Activated CD4-positive, alpha-beta T cell treated with anti-CD3 and anti-CD28 coated beads, Interleukin-2, amount 10 ng/mL, durations not matched to agents 7 days and 5 days (primary cell): ENCODE results near the gene SCUBE1. TPM values are rescaled to one million over a fixed set of nuclear protein-coding genes. Genes with fewer than 3 reads are reported as not detected.

ENCODE experiments used
- CTCF ChIA-PET: fragments of 350-600 bp; sonication (Branson Sonifier 250); formaldehyde crosslinking; loops from one replicate; lab custom pipeline; 2021; ENCODE audit warnings: antibody characterized with exemption; lab: Charles Lee
- POLR2A ChIA-PET: fragments of 350-600 bp; sonication (Branson Sonifier 250); formaldehyde crosslinking; loops from one replicate; lab custom pipeline; 2021; ENCODE audit warnings: antibody characterized with exemption; lab: Charles Lee
- DNase-seq: peaks from one replicate; pipeline ENCODE4 v3.0.0-alpha.2; 2020
- H3K27ac Mint-ChIP-seq: one replicate; pipeline ENCODE4 v1.8.0; 2021; ENCODE audit warnings: mild to moderate bottlenecking, moderate library complexity, mixed read lengths
- H3K27me3 Mint-ChIP-seq: one replicate; pipeline ENCODE4 v1.8.0; 2021; ENCODE audit warnings: mixed read lengths
- H3K36me3 Mint-ChIP-seq: one replicate; pipeline ENCODE4 v1.8.0; 2021; ENCODE audit warnings: low read depth, mixed read lengths
- H3K4me1 Mint-ChIP-seq: one replicate; pipeline ENCODE4 v1.8.0; 2021; ENCODE audit warnings: mixed read lengths
- H3K4me3 Mint-ChIP-seq: one replicate; pipeline ENCODE4 v1.8.0; 2021; ENCODE audit warnings: mild to moderate bottlenecking, moderate library complexity, mixed read lengths
- H3K9me3 Mint-ChIP-seq: one replicate; pipeline ENCODE4 v1.8.0; 2021; ENCODE audit warnings: mixed read lengths
- total RNA-seq, 2 experiments: library from RNA; stranded (reverse); gene quantifications; one replicate each; pipeline ENCODE4 v1.2.3, GENCODE V29; 2021

SCUBE1 gene
- total RNA-seq, 2 experiments from 2014 or later = not detected

- Mint-ChIP-seq H3K36me3 (peaks cover 28% of the 10 kb centered on the region), H3K4me1 (peaks cover 18% of the 10 kb centered on the region), H3K27me3 (no peaks in the 10 kb centered on the region), H3K27ac (peak overlapping the region; percentile 46), H3K9me3 (no peaks in the 10 kb centered on the region), H3K4me3 (no peak overlapping the region)
- CTCF ChIA-PET = interaction anchor here (0.9 kb wide), 1 partner anchor 10 kb away, joined by 3 read pairs; no protein-coding TSS in a partner anchor
- no peak for DNase-seq
- POLR2A ChIA-PET = no interaction called here
Measured at GRCh38 chr22:43179911-43180195, 163.3 kb downstream of the SCUBE1 start.

GRCh38 chr22:43179146-43179910 is 163.8 kb downstream of the SCUBE1 start:
- Mint-ChIP-seq H3K4me3 (no peak overlapping the region), H3K4me1 (peaks cover 13% of the 10 kb centered on the region), H3K27ac (no peak overlapping the region), H3K36me3 (peaks cover 28% of the 10 kb centered on the region), H3K9me3 (no peaks in the 10 kb centered on the region), H3K27me3 (no peaks in the 10 kb centered on the region)
- POLR2A ChIA-PET = no interaction called here
- CTCF ChIA-PET = interaction anchor here (0.9 kb wide), 1 partner anchor 10 kb away, joined by 3 read pairs; no protein-coding TSS in a partner anchor
- DNase-seq = no peak

- DNase-seq = no peak
- no peak overlapping the region for H3K4me3 Mint-ChIP-seq
- ChIA-PET POLR2A (no interaction called here), CTCF (interaction anchor here (1.2 kb wide), 1 partner anchor 10 kb away, joined by 3 read pairs; no protein-coding TSS in a partner anchor)
- no peaks in the 10 kb centered on the region for H3K27me3 Mint-ChIP-seq
- no peak overlapping the region for H3K27ac Mint-ChIP-seq
- no peaks in the 10 kb centered on the region for H3K9me3 Mint-ChIP-seq
- H3K4me1 Mint-ChIP-seq = peaks cover 4% of the 10 kb centered on the region
- peaks cover 30% of the 10 kb centered on the region for H3K36me3 Mint-ChIP-seq
Measured at GRCh38 chr22:43177479-43177878, 165.7 kb downstream of the SCUBE1 start.

GRCh38 chr22:43176090-43176489 is 167.1 kb downstream of the SCUBE1 start:
- POLR2A ChIA-PET = interaction anchor here (0.8 kb wide), 1 partner anchor 8 kb away, joined by 4 read pairs; no protein-coding TSS in a partner anchor
- peaks cover 4% of the 10 kb centered on the region for H3K4me1 Mint-ChIP-seq
- CTCF ChIA-PET = no interaction called here
- H3K36me3 Mint-ChIP-seq = peaks cover 28% of the 10 kb centered on the region
- no peaks in the 10 kb centered on the region for H3K9me3 Mint-ChIP-seq
- no peak for DNase-seq
- no peak overlapping the region for H3K27ac Mint-ChIP-seq
- no peaks in the 10 kb centered on the region for H3K27me3 Mint-ChIP-seq
- H3K4me3 Mint-ChIP-seq = no peak overlapping the region

GRCh38 chr22:43174941-43175531 is 168.1 kb downstream of the SCUBE1 start:
- ChIA-PET CTCF (interaction anchor here (0.6 kb wide), 2 partner anchors 37 to 339 kb away, joined by 3 read pairs; no protein-coding TSS in a partner anchor), POLR2A (no interaction called here)
- Mint-ChIP-seq H3K36me3 (peaks cover 23% of the 10 kb centered on the region), H3K27ac (no peak overlapping the region), H3K27me3 (no peaks in the 10 kb centered on the region), H3K9me3 (no peaks in the 10 kb centered on the region), H3K4me3 (no peak overlapping the region), H3K4me1 (peaks cover 10% of the 10 kb centered on the region)
- DNase-seq = no peak

- Mint-ChIP-seq H3K4me3 (no peak overlapping the region), H3K9me3 (no peaks in the 10 kb centered on the region), H3K27ac (no peak overlapping the region), H3K36me3 (peaks cover 17% of the 10 kb centered on the region), H3K27me3 (no peaks in the 10 kb centered on the region), H3K4me1 (peaks cover 10% of the 10 kb centered on the region)
- CTCF ChIA-PET = interaction anchor here (0.6 kb wide), 1 partner anchor 627 kb away, joined by 4 read pairs; no protein-coding TSS in a partner anchor
- POLR2A ChIA-PET = no interaction called here
- DNase-seq = no peak
Measured at GRCh38 chr22:43173976-43174720, 169.0 kb downstream of the SCUBE1 start.

- Mint-ChIP-seq H3K27me3 (no peaks in the 10 kb centered on the region), H3K4me3 (no peak overlapping the region), H3K9me3 (no peaks in the 10 kb centered on the region), H3K27ac (no peak overlapping the region), H3K36me3 (peaks cover 12% of the 10 kb centered on the region), H3K4me1 (peaks cover 10% of the 10 kb centered on the region)
- ChIA-PET CTCF (no interaction called here), POLR2A (no interaction called here)
- DNase-seq = no peak
Measured at GRCh38 chr22:43173566-43173965, 169.6 kb downstream of the SCUBE1 start.

- peak overlapping the region; percentile 46 for H3K27ac Mint-ChIP-seq
- H3K9me3 Mint-ChIP-seq = no peaks in the 10 kb centered on the region
- no peak for DNase-seq
- CTCF ChIA-PET = no interaction called here
- POLR2A ChIA-PET = no interaction called here
- no peak overlapping the region for H3K4me3 Mint-ChIP-seq
- no peaks in the 10 kb centered on the region for H3K27me3 Mint-ChIP-seq
- H3K36me3 Mint-ChIP-seq = peaks cover 10% of the 10 kb centered on the region
- peaks cover 10% of the 10 kb centered on the region for H3K4me1 Mint-ChIP-seq
Measured at GRCh38 chr22:43172191-43172590, 171.0 kb downstream of the SCUBE1 start.

GRCh38 chr22:43171607-43172006 is 171.6 kb downstream of the SCUBE1 start:
- POLR2A ChIA-PET = no interaction called here
- Mint-ChIP-seq H3K4me1 (peaks cover 10% of the 10 kb centered on the region), H3K27ac (no peak overlapping the region), H3K9me3 (no peaks in the 10 kb centered on the region), H3K4me3 (no peak overlapping the region), H3K27me3 (no peaks in the 10 kb centered on the region), H3K36me3 (peaks cover 10% of the 10 kb centered on the region)
- CTCF ChIA-PET = no interaction called here
- DNase-seq = no peak

- POLR2A ChIA-PET = no interaction called here
- Mint-ChIP-seq H3K4me1 (peaks cover 9% of the 10 kb centered on the region), H3K4me3 (no peak overlapping the region), H3K27ac (no peak overlapping the region), H3K27me3 (no peaks in the 10 kb centered on the region), H3K9me3 (no peaks in the 10 kb centered on the region), H3K36me3 (peaks cover 7% of the 10 kb centered on the region)
- CTCF ChIA-PET = interaction anchor here (0.6 kb wide), 1 partner anchor 103 kb away, joined by 3 read pairs; no protein-coding TSS in a partner anchor
- no peak for DNase-seq
Measured at GRCh38 chr22:43171019-43171491, 172.1 kb downstream of the SCUBE1 start.

- ChIA-PET POLR2A (interaction anchor here (0.6 kb wide), 1 partner anchor 490 kb away, joined by 3 read pairs; no protein-coding TSS in a partner anchor), CTCF (interaction anchor here (0.6 to 1.3 kb wide), 3 partner anchors 9 to 103 kb away, joined by 3 to 4 read pairs (median 3); no protein-coding TSS in a partner anchor)
- no peaks in the 10 kb centered on the region for H3K9me3 Mint-ChIP-seq
- peaks cover 6% of the 10 kb centered on the region for H3K36me3 Mint-ChIP-seq
- H3K4me3 Mint-ChIP-seq = no peak overlapping the region
- peaks cover 9% of the 10 kb centered on the region for H3K4me1 Mint-ChIP-seq
- H3K27ac Mint-ChIP-seq = no peak overlapping the region
- no peak for DNase-seq
- H3K27me3 Mint-ChIP-seq = no peaks in the 10 kb centered on the region
Measured at GRCh38 chr22:43170131-43170480, 173.1 kb downstream of the SCUBE1 start.

- DNase-seq = no peak
- ChIA-PET POLR2A (interaction anchor here (0.6 kb wide), 1 partner anchor 491 kb away, joined by 3 read pairs; no protein-coding TSS in a partner anchor), CTCF (interaction anchor here (1.0 to 1.6 kb wide), 3 partner anchors 10 to 18 kb away, joined by 3 to 4 read pairs (median 3); no protein-coding TSS in a partner anchor)
- Mint-ChIP-seq H3K4me1 (peaks cover 9% of the 10 kb centered on the region), H3K27ac (no peak overlapping the region), H3K27me3 (no peaks in the 10 kb centered on the region), H3K9me3 (no peaks in the 10 kb centered on the region), H3K36me3 (peaks cover 6% of the 10 kb centered on the region), H3K4me3 (no peak overlapping the region)
Measured at GRCh38 chr22:43169310-43170130, 173.7 kb downstream of the SCUBE1 start.
